Lower lobe of right lung (tissue), 2 donors: ENCODE data around the gene MAP3K20. TPM values are rescaled to one million over a fixed set of nuclear protein-coding genes. Genes with fewer than 3 reads are reported as not detected.

ENCODE experiments used
- ATAC-seq, 2 donors: fragments of 200-7000 bp; cut with Tn5 transposase; one replicate each; pipeline ENCODE4 v1.9.1; 2020 to 2022; ENCODE audit warnings: mild to moderate bottlenecking in 2 of 2, moderate library complexity in 2 of 2
- DNase-seq: peaks from one replicate; pipeline ENCODE4 v3.0.0-alpha.2; 2020
- H3K27ac ChIP-seq: fragments of 200-600 bp; one replicate; pipeline ENCODE4 v1.8.0; 2022
- H3K27me3 ChIP-seq: fragments of 200-600 bp; one replicate; pipeline ENCODE4 v1.8.0; 2022; ENCODE audit warnings: low read depth
- H3K36me3 ChIP-seq: fragments of 200-600 bp; one replicate; pipeline ENCODE4 v1.8.0; 2022; ENCODE audit warnings: mild to moderate bottlenecking
- H3K4me1 ChIP-seq: fragments of 200-600 bp; one replicate; pipeline ENCODE4 v1.8.0; 2022
- H3K4me3 ChIP-seq: fragments of 200-600 bp; one replicate; pipeline ENCODE4 v1.8.0; 2022; ENCODE audit warnings: mild to moderate bottlenecking
- H3K9me3 ChIP-seq: fragments of 200-600 bp; one replicate; pipeline ENCODE4 v1.8.0; 2022
- CTCF ChIP-seq: fragments of 200-600 bp; IDR thresholded peaks from one replicate; pipeline ENCODE4 v1.8.0; 2022; ENCODE audit warnings: antibody characterized with exemption, mild to moderate bottlenecking
- intact Hi-C: fragments of 100-400 bp; cut with DNase I; formaldehyde crosslinking; loops from one replicate; pipeline ENCODE4 v1.11.0; 2022
- total RNA-seq: library from RNA; stranded (reverse); fragmentation: NEBNext Ultra II Directional; extraction: Animal tissue kit (Norgen Biotek cat#: 25700); gene quantifications from one replicate; pipeline ENCODE4 v1.2.1, GENCODE V29; 2021
- donor health status: DM: no; HTN: yes; CAD: no; lungs with severe emphysema.

The MAP3K20 gene
- total RNA-seq, 1 donor from 2014 or later, result 40.8 TPM

GRCh38 chr2:173286153-173286809 is 210.6 kb downstream of the MAP3K20 start:
- Histone ChIP-seq H3K4me1 (no peaks in the 10 kb centered on the region), H3K36me3 (no peaks in the 10 kb centered on the region), H3K27me3 (no peaks in the 10 kb centered on the region), H3K4me3 (no peak overlapping the region), H3K9me3 (no peaks in the 10 kb centered on the region), H3K27ac (no peak overlapping the region)
- intact Hi-C loops, result no loop called here
- no peak for TF ChIP-seq CTCF
- no peak for DNase-seq
- no peak for ATAC-seq

GRCh38 chr2:173287594-173287993 is 211.9 kb downstream of the MAP3K20 start:
- TF ChIP-seq CTCF, result no peak
- no peaks in the 10 kb centered on the region for H3K36me3 ChIP-seq
- no peaks in the 10 kb centered on the region for H3K27me3 ChIP-seq
- intact Hi-C loops, result no loop called here
- H3K9me3 ChIP-seq, result no peaks in the 10 kb centered on the region
- DNase-seq, result no peak
- H3K4me3 ChIP-seq, result no peak overlapping the region
- no peaks in the 10 kb centered on the region for H3K4me1 ChIP-seq
- no peak overlapping the region for H3K27ac ChIP-seq
- ATAC-seq, result no peak

GRCh38 chr2:173288561-173288960 is 212.9 kb downstream of the MAP3K20 start:
- Histone ChIP-seq H3K36me3 (no peaks in the 10 kb centered on the region), H3K27me3 (no peaks in the 10 kb centered on the region), H3K9me3 (no peaks in the 10 kb centered on the region), H3K4me1 (no peaks in the 10 kb centered on the region), H3K27ac (no peak overlapping the region), H3K4me3 (no peak overlapping the region)
- no peak for ATAC-seq
- TF ChIP-seq CTCF, result no peak
- no peak for DNase-seq
- intact Hi-C loops, result no loop called here

- Histone ChIP-seq H3K4me1 (no peaks in the 10 kb centered on the region), H3K9me3 (no peaks in the 10 kb centered on the region), H3K36me3 (no peaks in the 10 kb centered on the region), H3K27me3 (no peaks in the 10 kb centered on the region), H3K4me3 (no peak overlapping the region), H3K27ac (no peak overlapping the region)
- no peak for ATAC-seq
- intact Hi-C loops, result no loop called here
- DNase-seq, result no peak
- TF ChIP-seq CTCF, result no peak
These were observed 214.4 kb downstream of the MAP3K20 start for GRCh38 chr2:173290046-173290445.

GRCh38 chr2:173290518-173290917 is 214.9 kb downstream of the MAP3K20 start:
- no peak for TF ChIP-seq CTCF
- ATAC-seq (no peak), DNase-seq (no peak)
- Histone ChIP-seq H3K4me3 (no peak overlapping the region), H3K9me3 (no peaks in the 10 kb centered on the region), H3K4me1 (no peaks in the 10 kb centered on the region), H3K27ac (no peak overlapping the region), H3K27me3 (no peaks in the 10 kb centered on the region), H3K36me3 (no peaks in the 10 kb centered on the region)
- intact Hi-C loops, result no loop called here
